ENCODE results near the gene SLC2A6. TPM values are rescaled to one million over a fixed set of nuclear protein-coding genes. Genes with fewer than 3 reads are reported as not detected.

The SLC2A6 gene
- polyA plus RNA-seq, 1 of the 3 experiments (the other 2 are of a cell fraction), result 5.2 TPM

- H3K4me3 ChIP-seq (ENCODE audit: low read depth in 2 of 2, low read length in 1 of 2), result no peak overlapping the region
- H3F3A ChIP-seq (replicated peaks; ENCODE audit: insufficient read depth), result no peaks in the 10 kb centered on the region
- H3K27me3 ChIP-seq (ENCODE audit: insufficient read depth), result no peaks in the 10 kb centered on the region
- ChIA-PET CTCF (interaction anchor here (0.7 kb wide), 1 partner anchor 10 kb away, joined by 5 read pairs; the partner anchor contains the start of gene ADAMTSL2), POLR2A (interaction anchor here (0.6 to 1.1 kb wide), 2 partner anchors 9 to 11 kb away, joined by 3 read pairs; partner anchors contain the start of gene ADAMTSL2)
- H4K20me1 ChIP-seq (ENCODE audit: insufficient read depth), result no peaks in the 10 kb centered on the region
- TF ChIP-seq RAD21 (IDR thresholded peaks at IDR 0.05; ENCODE audit: low read length) (no peak), EZH2phosphoT487 (IDR thresholded peaks at IDR 0.05; ENCODE audit: borderline replicate concordance, low read depth) (no peak), USF1 (IDR thresholded peaks at IDR 0.05; ENCODE audit: borderline replicate concordance, low read depth) (no peak), MAX (IDR thresholded peaks at IDR 0.05; ENCODE audit: low read depth) (no peak), RXRA (IDR thresholded peaks at IDR 0.05; ENCODE audit: borderline replicate concordance, low read depth) (no peak), TEAD4 (IDR thresholded peaks at IDR 0.05; ENCODE audit: borderline replicate concordance, insufficient read depth) (no peak), ELF1 (IDR thresholded peaks at IDR 0.05) (no peak), REST (IDR thresholded peaks at IDR 0.05; ENCODE audit: low read depth, low read length) (no peak)
- no peak for DNase-seq
- no peaks in the 10 kb centered on the region for H3K79me2 ChIP-seq (ENCODE audit: insufficient read depth)
- WGBS (ENCODE audit: low lambda C conversion rate), result 30% methylated on average over 4 of the region's 5 CpGs
- no peaks in the 10 kb centered on the region for H3K36me3 ChIP-seq (replicated peaks in 1 of 2; ENCODE audit: control insufficient read depth in 1 of 2, insufficient read depth in 2 of 2, low read length in 1 of 2)
- no peak overlapping the region for H2AFZ ChIP-seq (ENCODE audit: low read depth)
- H3K9ac ChIP-seq, result no peak overlapping the region
- no peak overlapping the region for H3K4me2 ChIP-seq
- H3K9me3 ChIP-seq, result no peaks in the 10 kb centered on the region
- H3K9me2 ChIP-seq, result no peaks in the 10 kb centered on the region
- H3K4me1 ChIP-seq (ENCODE audit: control insufficient read depth in 1 of 2, insufficient read depth in 2 of 2, low read depth in 1 of 2, low read length in 1 of 2), result peaks cover 9 to 74% of the 10 kb centered on the region in 2 experiments; a peak in 3 of 4 replicates
- peak overlapping the region in 1 of 2 experiments; percentile 7; a peak in 1 of 4 replicates for H3K27ac ChIP-seq (ENCODE audit: low read depth in 2 of 2, low read length in 1 of 2)
These were observed 45.2 kb upstream of the SLC2A6 start for GRCh38 chr9:133524146-133524545.

GRCh38 chr9:133523106-133523505 lies 44.2 kb upstream of the SLC2A6 start:
- Histone ChIP-seq H3K4me1 (ENCODE audit: control insufficient read depth in 1 of 2, insufficient read depth in 2 of 2, low read depth in 1 of 2, low read length in 1 of 2) (peaks cover 9 to 71% of the 10 kb centered on the region in 2 experiments; a peak in 3 of 4 replicates), H3K27me3 (ENCODE audit: insufficient read depth) (no peaks in the 10 kb centered on the region), H2AFZ (ENCODE audit: low read depth) (no peak overlapping the region), H3K79me2 (ENCODE audit: insufficient read depth) (no peaks in the 10 kb centered on the region), H3K9ac (no peak overlapping the region), H3K9me3 (no peaks in the 10 kb centered on the region), H3K4me3 (ENCODE audit: low read depth in 2 of 2, low read length in 1 of 2) (no peak overlapping the region), H3K27ac (ENCODE audit: low read depth in 2 of 2, low read length in 1 of 2) (peak overlapping the region in 1 of 2 experiments; percentile 86; a peak in 1 of 4 replicates), H3K4me2 (no peak overlapping the region), H3K36me3 (replicated peaks in 1 of 2; ENCODE audit: control insufficient read depth in 1 of 2, insufficient read depth in 2 of 2, low read length in 1 of 2) (no peaks in the 10 kb centered on the region), H3F3A (replicated peaks; ENCODE audit: insufficient read depth) (no peaks in the 10 kb centered on the region), H3K9me2 (no peaks in the 10 kb centered on the region), H4K20me1 (ENCODE audit: insufficient read depth) (no peaks in the 10 kb centered on the region)
- TF ChIP-seq FOXM1 (IDR thresholded peaks at IDR 0.05; ENCODE audit: low read depth), result no peak
- TF ChIP-seq IRF3 (IDR thresholded peaks at IDR 0.05; ENCODE audit: low read depth, low read length), result no peak
- TF ChIP-seq CTCF (IDR thresholded peaks at IDR 0.05), result no peak
- TF ChIP-seq NFIC (IDR thresholded peaks at IDR 0.05; ENCODE audit: borderline replicate concordance), result no peak
- no peak for TF ChIP-seq EZH2phosphoT487 (IDR thresholded peaks at IDR 0.05; ENCODE audit: borderline replicate concordance, low read depth)
- no peak for TF ChIP-seq MAX (IDR thresholded peaks at IDR 0.05; ENCODE audit: low read depth)
- no peak for TF ChIP-seq ELF1 (IDR thresholded peaks at IDR 0.05)
- 74% methylated on average over 5 of the region's 8 CpGs for WGBS (ENCODE audit: low lambda C conversion rate)
- CTCF ChIA-PET, result interaction anchor here (1.1 to 2.4 kb wide), 3 partner anchors 10 to 112 kb away, joined by 3 to 19 read pairs (median 4); partner anchors contain the start of gene ADAMTSL2
- DNase-seq, result no peak
- POLR2A ChIA-PET, result no interaction called here

Measured in SK-N-SH (cell line).